ENCODE results near the gene RAB15.

GRCh38 chr14:64951724-64952123, 20.4 kb downstream of the RAB15 start:
- TF ChIP-seq, protein P1, sequence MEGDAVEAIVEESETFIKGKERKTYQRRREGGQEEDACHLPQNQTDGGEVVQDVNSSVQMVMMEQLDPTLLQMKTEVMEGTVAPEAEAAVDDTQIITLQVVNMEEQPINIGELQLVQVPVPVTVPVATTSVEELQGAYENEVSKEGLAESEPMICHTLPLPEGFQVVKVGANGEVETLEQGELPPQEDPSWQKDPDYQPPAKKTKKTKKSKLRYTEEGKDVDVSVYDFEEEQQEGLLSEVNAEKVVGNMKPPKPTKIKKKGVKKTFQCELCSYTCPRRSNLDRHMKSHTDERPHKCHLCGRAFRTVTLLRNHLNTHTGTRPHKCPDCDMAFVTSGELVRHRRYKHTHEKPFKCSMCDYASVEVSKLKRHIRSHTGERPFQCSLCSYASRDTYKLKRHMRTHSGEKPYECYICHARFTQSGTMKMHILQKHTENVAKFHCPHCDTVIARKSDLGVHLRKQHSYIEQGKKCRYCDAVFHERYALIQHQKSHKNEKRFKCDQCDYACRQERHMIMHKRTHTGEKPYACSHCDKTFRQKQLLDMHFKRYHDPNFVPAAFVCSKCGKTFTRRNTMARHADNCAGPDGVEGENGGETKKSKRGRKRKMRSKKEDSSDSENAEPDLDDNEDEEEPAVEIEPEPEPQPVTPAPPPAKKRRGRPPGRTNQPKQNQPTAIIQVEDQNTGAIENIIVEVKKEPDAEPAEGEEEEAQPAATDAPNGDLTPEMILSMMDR (IDR thresholded peaks at IDR 0.05) = no peak
- no peak for TF ChIP-seq POLR2A (IDR thresholded peaks at IDR 0.05)

Measured in transverse colon (tissue), 3 donors.